GM12873 (cell line): ENCODE measurements around the gene ARID1B.

Experiments
- CTCF ChIP-seq: IDR thresholded peaks from 2 replicates; pipeline ENCODE4 v1.5.1; 2012; ENCODE audit warnings: low read depth, mild to moderate bottlenecking, moderate library complexity, low read length, control low read depth; ENCODE audit not compliant: insufficient read depth; ENCODE audit errors: missing control alignments

ARID1B gene

GRCh38 chr6:156808287-156808686, 31.1 kb downstream of the ARID1B start:
- no peak for TF ChIP-seq CTCF

GRCh38 chr6:156809034-156809433, 31.9 kb downstream of the ARID1B start:
- no peak for TF ChIP-seq CTCF

GRCh38 chr6:156809446-156810178, 32.4 kb downstream of the ARID1B start:
- no peak for TF ChIP-seq CTCF

GRCh38 chr6:156814036-156814581, 36.9 kb downstream of the ARID1B start:
- no peak for TF ChIP-seq CTCF

- no peak for TF ChIP-seq CTCF
Measured at GRCh38 chr6:156816505-156816904, 39.3 kb downstream of the ARID1B start.

GRCh38 chr6:156820089-156820798, 43.1 kb downstream of the ARID1B start:
- TF ChIP-seq CTCF, result no peak

- TF ChIP-seq CTCF, result no peak
Measured at GRCh38 chr6:156821707-156822106, 44.5 kb downstream of the ARID1B start.
